Activated CD4-positive, CD25-positive, alpha-beta regulatory T cell treated with anti-CD3 and anti-CD28 coated beads, Interleukin-2, amount 50 U/mL, for 16 hours (primary cell): ENCODE results near the gene ZFP36L2.

Experiments used
- DNase-seq: peaks from one replicate; pipeline ENCODE4 v3.0.0-alpha.2; 2020; ENCODE audit warnings: low read depth, low spot score

Gene ZFP36L2

DNA sequence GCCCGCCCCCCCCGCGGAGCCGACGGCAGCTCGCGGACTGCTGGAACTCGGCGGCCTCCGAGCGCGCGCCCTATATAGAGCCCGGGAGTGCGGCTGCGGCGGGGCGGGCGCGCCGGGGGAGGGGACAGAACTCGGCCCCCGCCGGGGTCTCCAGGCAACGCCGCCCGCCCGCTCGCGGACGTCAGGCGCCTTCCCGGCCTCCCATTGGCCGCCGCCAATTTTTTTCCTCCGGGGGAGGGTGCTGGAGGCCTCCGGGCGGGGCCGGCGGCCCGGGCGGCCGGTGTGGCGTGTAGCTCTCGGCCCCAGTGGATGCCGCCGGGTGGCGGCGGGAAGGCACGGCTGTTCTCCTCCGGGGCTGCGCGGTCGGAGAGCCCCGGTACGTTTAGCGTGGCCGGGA is at the start of gene ZFP36L2:
ZFP36L2 (minus strand) TSS at position 49 of the 397 bp plus-strand sequence. CDS start 291 bp downstream, outside the sequence.
- DNase-seq: peak; percentile 91

- no peak for DNase-seq
These were observed 48.3 kb upstream of the ZFP36L2 start for GRCh38 chr2:43274721-43275120.

DNA sequence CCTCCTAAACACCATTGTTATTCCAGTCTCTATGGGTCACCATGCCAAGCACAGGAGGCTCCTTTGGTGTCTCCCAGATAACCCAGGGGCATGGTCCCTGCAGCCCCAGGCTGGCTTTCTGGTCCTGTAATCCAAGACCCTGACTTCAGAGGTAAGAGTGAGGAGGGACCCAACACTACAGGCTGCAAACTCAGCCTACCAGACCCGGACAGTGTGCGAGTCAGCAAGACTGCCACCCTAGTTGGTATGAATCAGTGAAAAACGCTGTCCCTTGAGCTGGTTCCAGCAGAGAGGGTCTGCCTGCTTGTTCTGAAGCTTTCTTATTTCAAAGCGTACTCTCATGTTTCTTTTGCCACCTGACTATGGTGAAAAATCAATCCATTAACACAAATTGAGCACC is 47.6 kb upstream of the ZFP36L2 start:
- no peak for DNase-seq

- DNase-seq: no peak
These were observed 47.1 kb upstream of the ZFP36L2 start for GRCh38 chr2:43273529-43273928.

DNA sequence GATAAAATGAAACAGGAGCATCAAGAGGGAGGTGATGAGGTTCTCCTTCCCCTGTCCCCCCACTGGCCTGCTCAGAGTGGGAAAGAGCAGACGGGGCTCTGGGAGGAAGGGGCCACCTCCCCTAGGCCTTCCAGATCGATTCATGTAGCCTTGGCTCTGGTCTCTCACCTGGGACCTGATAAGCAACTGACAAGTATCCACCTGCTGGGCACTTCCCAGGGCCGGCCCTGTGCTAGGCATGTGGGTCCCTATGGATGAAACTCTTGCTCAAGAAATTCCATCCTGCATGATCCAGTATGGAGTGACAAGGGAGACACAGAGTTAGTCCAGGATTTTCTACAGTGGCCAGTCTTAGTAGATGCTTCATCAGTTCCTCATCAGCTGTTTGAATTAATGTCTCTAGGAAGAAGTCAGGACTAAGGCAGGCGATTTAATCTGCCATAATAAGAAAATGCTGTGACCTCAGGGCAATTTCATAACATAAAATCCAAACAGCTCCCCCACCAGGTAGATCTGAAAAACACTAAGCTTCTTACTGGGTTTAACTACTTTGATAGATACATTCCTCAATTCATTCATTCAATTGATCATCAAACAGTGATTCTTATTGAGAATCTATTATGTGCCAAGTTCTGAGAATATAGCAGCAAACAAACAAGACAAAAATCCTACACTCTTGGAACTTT is 44.7 kb upstream of the ZFP36L2 start:
- DNase-seq: no peak

GRCh38 chr2:43270461-43270860 is 44.1 kb upstream of the ZFP36L2 start:
- no peak for DNase-seq

GRCh38 chr2:43269706-43270105 is 43.3 kb upstream of the ZFP36L2 start:
- DNase-seq: no peak

DNA sequence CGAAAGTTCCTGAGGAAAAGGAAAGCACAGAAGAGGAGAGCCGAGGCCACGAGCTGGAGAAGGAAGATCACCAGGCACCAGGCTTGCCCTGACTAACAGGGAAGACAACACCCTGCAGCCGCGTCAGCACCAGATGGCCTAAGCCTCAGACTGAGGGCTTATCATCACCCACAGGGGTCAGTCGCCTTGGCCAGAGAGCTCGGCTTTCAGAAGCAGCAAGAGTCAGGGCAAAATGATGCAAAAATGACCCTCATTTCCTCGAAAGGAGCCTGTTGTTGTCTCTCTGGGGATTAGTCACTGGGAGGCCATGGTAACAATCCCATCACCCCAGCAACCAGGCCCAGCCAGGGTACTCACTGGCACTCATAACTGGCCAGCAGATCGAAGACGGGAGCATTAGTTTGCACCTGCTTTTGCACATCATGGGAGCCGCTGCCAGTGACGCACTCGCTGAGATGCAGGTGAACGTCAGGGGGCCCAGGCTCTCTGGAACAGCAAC is 42.7 kb upstream of the ZFP36L2 start:
- no peak for DNase-seq

- no peak for DNase-seq
These were observed 41.9 kb upstream of the ZFP36L2 start for GRCh38 chr2:43268066-43268953.

GRCh38 chr2:43267381-43267780 is 41.0 kb upstream of the ZFP36L2 start:
- no peak for DNase-seq

DNA sequence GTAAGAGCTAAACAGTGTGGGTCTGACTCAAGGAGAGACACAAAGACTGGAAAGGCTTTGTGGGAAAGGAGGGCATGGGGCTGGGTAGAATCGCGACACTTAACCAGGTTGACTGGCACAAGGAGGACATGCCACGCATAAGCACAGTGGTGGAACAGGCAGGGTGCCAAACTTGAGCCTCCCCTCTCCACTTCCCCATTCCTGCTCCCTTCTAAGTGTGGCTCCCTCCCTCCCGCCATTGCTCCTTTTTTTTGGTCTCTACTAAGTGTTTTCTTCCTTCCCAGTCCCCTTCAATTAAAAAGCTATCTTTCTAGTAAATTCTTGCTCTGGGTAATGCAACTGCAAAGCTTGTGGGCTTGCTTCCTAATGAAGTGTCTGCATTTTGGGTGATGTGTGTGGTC is 40.3 kb upstream of the ZFP36L2 start:
- no peak for DNase-seq

DNA sequence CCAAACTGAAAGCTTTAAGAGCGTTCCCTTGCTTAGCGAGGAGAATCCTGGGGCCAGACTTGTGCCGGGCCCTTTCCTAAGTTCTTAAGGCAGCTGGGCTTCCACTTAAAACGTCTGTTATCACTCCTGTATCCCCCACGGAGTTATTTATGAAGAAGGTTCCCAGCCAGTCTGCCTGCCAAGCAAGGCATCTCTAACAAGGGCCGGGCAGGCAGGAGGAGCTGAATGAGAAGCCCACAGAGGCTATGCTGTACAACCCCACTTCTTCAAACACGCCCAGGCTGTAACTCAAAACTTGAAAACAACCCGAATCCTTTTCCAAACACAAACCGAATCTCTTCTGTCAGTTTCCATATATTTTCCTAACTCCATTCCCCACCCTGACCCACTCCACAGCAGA is 39.0 kb upstream of the ZFP36L2 start:
- no peak for DNase-seq

- no peak for DNase-seq
These were observed 38.6 kb upstream of the ZFP36L2 start for GRCh38 chr2:43265001-43265400.

DNA sequence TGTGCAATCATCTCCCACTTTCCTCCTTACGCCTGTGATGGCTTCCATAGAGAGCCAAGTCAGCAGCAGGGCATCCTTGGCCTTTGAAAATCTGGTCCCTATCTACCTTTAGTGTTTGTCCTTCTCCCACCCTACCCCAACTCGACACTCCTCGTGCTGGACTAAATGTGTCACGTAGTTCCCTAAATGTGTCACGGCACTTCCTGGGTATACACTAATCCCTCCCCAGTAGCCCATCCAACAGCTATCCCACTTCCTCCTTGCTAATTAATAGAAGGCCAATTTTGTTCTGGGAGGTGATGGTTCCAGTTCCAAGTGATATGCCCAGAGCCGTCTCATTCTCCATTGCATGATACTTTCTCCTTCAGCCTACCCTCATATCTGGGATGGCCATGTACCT is 36.5 kb upstream of the ZFP36L2 start:
- DNase-seq: no peak

- DNase-seq: no peak
These were observed 35.8 kb upstream of the ZFP36L2 start for GRCh38 chr2:43262239-43262638.

DNA sequence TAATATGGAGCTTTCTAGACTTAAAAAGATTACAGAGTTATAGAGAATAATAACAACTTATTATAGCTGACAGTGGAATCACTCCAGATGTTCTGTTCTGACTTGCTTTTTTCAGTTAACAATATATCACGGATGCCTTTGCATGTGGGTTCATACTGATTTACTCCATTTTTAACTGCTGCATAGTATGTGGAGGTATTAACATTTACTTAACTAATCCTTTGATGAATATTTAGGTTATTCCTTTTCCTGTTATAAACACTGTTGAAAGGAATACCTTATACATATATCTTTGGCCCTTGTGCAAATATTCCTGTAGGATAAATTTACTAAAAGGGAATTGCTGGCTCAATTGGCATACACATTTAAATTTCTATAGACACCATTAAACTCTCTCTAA is 33.1 kb upstream of the ZFP36L2 start:
- no peak for DNase-seq

GRCh38 chr2:43258547-43259156 is 32.2 kb upstream of the ZFP36L2 start:
- no peak for DNase-seq

DNA sequence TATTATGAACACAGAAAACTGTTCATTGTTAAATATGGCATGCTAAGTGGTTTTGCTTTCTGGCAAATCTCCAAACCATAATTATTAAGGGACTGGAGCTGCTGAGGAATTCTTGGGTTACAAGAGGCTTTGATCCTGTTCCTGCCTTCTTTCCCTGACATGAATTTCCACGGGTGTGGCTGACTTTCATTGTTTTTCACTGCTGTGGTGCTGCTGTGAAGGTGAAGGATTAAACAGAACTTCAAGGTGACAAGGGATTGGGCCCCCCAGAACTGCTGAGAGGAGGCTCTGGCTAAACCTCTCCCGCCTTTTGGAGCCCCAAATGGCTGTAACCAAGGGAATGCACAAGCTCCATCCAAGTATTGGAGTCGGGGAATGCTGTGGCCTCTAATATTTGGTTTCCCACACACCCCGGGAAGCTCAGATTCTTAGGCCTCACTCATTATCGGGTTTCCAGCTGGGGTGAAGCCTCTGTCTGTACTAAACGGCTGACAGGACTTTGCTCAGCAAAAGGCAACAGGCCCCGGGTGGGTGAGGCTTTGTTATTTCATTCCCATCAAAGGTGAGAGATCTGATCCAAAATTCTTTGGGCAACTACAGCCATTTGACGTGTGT is 29.0 kb upstream of the ZFP36L2 start:
- DNase-seq: no peak

DNA sequence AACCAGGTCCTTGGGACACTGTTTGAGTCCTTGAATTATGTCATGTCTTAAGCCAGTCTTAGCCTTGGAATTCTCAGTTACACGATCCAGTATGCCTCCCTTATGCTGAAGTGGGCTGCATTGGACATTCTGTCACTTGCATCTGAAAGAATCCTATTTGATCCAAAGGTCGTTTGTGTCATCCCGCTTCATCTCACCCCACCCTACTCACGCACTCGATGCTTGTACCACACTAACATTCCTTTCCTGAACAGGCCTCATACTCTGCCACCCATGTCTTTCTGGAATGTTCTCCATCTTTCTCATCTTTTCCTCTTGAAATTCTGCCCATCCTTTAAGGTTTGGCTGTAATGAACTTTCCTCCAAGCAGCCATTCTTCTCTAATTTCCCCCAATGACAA is 27.9 kb upstream of the ZFP36L2 start:
- no peak for DNase-seq

GRCh38 chr2:43251171-43251731 is 24.8 kb upstream of the ZFP36L2 start:
- DNase-seq: no peak

DNA sequence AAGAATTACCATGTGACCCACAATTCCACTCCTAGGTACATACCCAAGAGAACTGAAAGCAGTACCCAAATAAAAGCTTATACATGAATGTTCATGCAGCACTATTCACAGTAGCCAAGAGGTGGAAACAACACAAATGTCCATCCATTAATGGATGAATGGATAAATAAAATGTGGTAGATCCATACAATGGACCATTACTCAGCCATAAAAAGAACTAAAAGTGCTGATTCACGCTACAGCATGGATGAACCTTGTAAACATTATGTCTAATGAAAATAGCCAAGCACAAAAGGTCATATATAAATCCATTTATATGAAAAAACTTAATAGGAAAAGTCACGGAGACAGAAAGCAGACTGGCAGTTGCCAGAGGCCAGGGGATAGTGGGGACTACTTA is 23.6 kb upstream of the ZFP36L2 start:
- no peak for DNase-seq

DNA sequence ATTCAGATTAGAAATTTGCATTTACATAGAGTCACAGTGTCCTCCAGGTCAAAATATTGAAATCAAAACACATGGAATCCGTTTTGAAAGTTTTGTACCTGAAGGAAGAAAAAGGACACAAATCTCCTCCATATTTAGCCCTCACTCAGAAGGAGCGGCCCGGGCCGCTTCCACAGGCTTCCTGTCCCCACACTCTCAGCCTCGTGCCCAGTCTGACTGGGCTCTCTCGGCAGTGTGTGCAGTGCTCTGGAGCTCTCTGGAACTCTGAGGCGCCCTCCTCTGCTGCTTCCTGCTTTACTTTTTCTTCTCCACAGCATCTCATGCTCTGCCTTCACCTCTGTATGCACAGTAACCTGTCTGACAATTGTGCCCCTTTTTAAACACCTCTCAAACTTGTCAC is 22.2 kb upstream of the ZFP36L2 start:
- no peak for DNase-seq
